ENCODE measurements around the gene SPATS2L.

The SPATS2L gene

GRCh38 chr2:200263279-200263678 is 43.2 kb upstream of the SPATS2L start:
- DNase-seq (ENCODE audit: low read depth): no peak
- H3K4me3 ChIP-seq (ENCODE audit: control insufficient read depth, low read depth, low read length): no peak overlapping the region
- TF ChIP-seq CTCF (IDR thresholded peaks at IDR 0.05; ENCODE audit: control insufficient read depth, insufficient read depth, low read depth, low read length, missing control alignments): no peak

- H3K4me3 ChIP-seq (ENCODE audit: control insufficient read depth, low read depth, low read length): no peak overlapping the region
- no peak for DNase-seq (ENCODE audit: low read depth)
- no peak for TF ChIP-seq CTCF (IDR thresholded peaks at IDR 0.05; ENCODE audit: control insufficient read depth, insufficient read depth, low read depth, low read length, missing control alignments)
Observed at GRCh38 chr2:200264631-200265030, 41.9 kb upstream of the SPATS2L start.

DNA sequence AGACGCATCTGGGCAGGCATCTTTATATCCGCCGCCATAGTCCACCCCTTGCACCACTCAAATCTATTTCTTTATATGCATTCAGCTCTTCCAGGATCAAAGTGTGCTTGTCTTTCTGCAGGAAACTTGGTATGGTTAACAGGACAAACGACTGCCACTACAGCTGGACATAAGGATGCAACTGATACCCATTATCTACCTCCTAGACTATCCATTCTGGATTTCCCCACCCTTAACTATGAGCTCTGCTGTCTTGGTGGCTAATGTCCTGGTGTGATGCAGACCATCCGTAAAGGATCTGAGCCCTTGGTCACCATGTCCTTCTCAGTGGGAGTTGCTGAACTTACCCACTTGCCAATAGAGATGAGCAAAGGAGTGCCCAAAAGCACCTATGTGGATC is 40.1 kb upstream of the SPATS2L start:
- TF ChIP-seq CTCF (IDR thresholded peaks at IDR 0.05; ENCODE audit: control insufficient read depth, insufficient read depth, low read depth, low read length, missing control alignments): no peak
- no peak overlapping the region for H3K4me3 ChIP-seq (ENCODE audit: control insufficient read depth, low read depth, low read length)
- DNase-seq (ENCODE audit: low read depth): no peak

DNA sequence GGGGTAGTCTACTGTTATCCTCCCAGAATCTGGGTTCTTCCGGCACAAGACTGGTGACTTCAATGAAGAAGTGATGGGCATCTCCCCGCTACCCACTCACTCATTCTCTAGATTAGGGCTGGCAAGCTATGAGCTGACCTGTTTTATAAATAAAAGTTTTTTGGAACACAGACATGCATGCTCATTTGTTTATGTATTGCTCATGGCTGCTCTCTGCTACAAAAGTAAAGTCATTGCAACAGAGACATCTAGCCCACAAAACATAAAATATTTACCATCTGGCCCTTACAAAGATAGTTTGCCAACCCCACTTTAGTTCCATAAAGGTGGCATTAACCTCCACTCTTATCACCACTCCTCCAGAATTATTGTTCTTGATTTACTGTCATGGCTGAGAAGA is 39.1 kb upstream of the SPATS2L start:
- TF ChIP-seq CTCF (IDR thresholded peaks at IDR 0.05; ENCODE audit: control insufficient read depth, insufficient read depth, low read depth, low read length, missing control alignments): no peak
- no peak overlapping the region for H3K4me3 ChIP-seq (ENCODE audit: control insufficient read depth, low read depth, low read length)
- DNase-seq (ENCODE audit: low read depth): no peak

- TF ChIP-seq CTCF (IDR thresholded peaks at IDR 0.05; ENCODE audit: control insufficient read depth, insufficient read depth, low read depth, low read length, missing control alignments): no peak
- H3K4me3 ChIP-seq (ENCODE audit: control insufficient read depth, low read depth, low read length): no peak overlapping the region
- DNase-seq (ENCODE audit: low read depth): no peak
Observed at GRCh38 chr2:200270732-200271131, 35.8 kb upstream of the SPATS2L start.

- DNase-seq (ENCODE audit: low read depth): no peak
- no peak overlapping the region for H3K4me3 ChIP-seq (ENCODE audit: control insufficient read depth, low read depth, low read length)
- TF ChIP-seq CTCF (IDR thresholded peaks at IDR 0.05; ENCODE audit: control insufficient read depth, insufficient read depth, low read depth, low read length, missing control alignments): no peak
Observed at GRCh38 chr2:200272320-200272719, 34.2 kb upstream of the SPATS2L start.
